Keratinocyte (primary cell): ENCODE data around the gene ADAM30. TPM values are rescaled to one million over a fixed set of nuclear protein-coding genes. Genes with fewer than 3 reads are reported as not detected.

ENCODE experiments used
- DNase-seq: peaks from one replicate; pipeline ENCODE4 v3.0.0-alpha.2; 2011; ENCODE audit warnings: low read depth, missing footprints, low spot score
- FAIRE-seq: peaks from 2 replicates; lab custom pipeline; 2011; peaks lifted over from hg19 to GRCh38; lab: Jason Lieb, UNC
- H2AFZ ChIP-seq: 2 replicates; pipeline ENCODE4 v1.6.0; 2012; ENCODE audit warnings: low read length, control low read depth, inconsistent platforms; ENCODE audit not compliant: control insufficient read depth
- H3K27ac ChIP-seq: 2 replicates; pipeline ENCODE4 v1.5.1; 2011; ENCODE audit warnings: low read length; ENCODE audit not compliant: control insufficient read depth, insufficient read depth
- H3K27me3 ChIP-seq: 3 replicates; pipeline ENCODE4 v1.6.0; 2011; ENCODE audit warnings: low read length; ENCODE audit not compliant: control insufficient read depth, insufficient read depth; ENCODE audit errors: extremely low read depth
- H3K36me3 ChIP-seq, 2 experiments: 2 replicates in 1 of 2; 3 replicates in 1 of 2; pipeline ENCODE4 v1.5.1; 2011; ENCODE audit warnings: low read length in 2 of 2, mild to moderate bottlenecking in 1 of 2; ENCODE audit not compliant: control insufficient read depth in 2 of 2, insufficient read depth in 2 of 2; ENCODE audit errors: extremely low read depth in 1 of 2
- H3K4me1 ChIP-seq: 3 replicates; pipeline ENCODE4 v1.5.1; 2011; ENCODE audit warnings: low read length; ENCODE audit not compliant: control insufficient read depth, insufficient read depth; ENCODE audit errors: extremely low read depth
- H3K4me2 ChIP-seq: 3 replicates; pipeline ENCODE4 v1.6.0; 2011; ENCODE audit warnings: low read depth, low read length; ENCODE audit not compliant: control insufficient read depth, insufficient read depth; ENCODE audit errors: extremely low read depth
- H3K4me3 ChIP-seq, 3 experiments: fragments of 200-600 bp in 1 of 3; sonication (generic) in 1 of 3; 2 replicates in 2 of 3; 3 replicates in 1 of 3; pipeline ENCODE4 v1.5.1; 2011 to 2016; ENCODE audit warnings: low read length in 3 of 3, mild to moderate bottlenecking in 3 of 3, control low read depth in 2 of 3, inconsistent platforms in 1 of 3, low read depth in 1 of 3, mixed read lengths in 1 of 3, mixed run types in 1 of 3, moderate library complexity in 1 of 3; ENCODE audit not compliant: control insufficient read depth in 2 of 3, insufficient read depth in 2 of 3; ENCODE audit errors: extremely low read depth in 1 of 3
- H3K79me2 ChIP-seq: 2 replicates; pipeline ENCODE4 v1.6.0; 2012; ENCODE audit warnings: low read length; ENCODE audit not compliant: control insufficient read depth, insufficient read depth
- H3K9ac ChIP-seq: 3 replicates; pipeline ENCODE4 v1.6.0; 2011; ENCODE audit warnings: low read length; ENCODE audit not compliant: control insufficient read depth, insufficient read depth; ENCODE audit errors: extremely low read depth
- H3K9me1 ChIP-seq: 3 replicates; pipeline ENCODE4 v1.6.0; 2011; ENCODE audit warnings: low read length; ENCODE audit not compliant: control insufficient read depth, insufficient read depth; ENCODE audit errors: extremely low read depth
- H3K9me3 ChIP-seq: 2 replicates; pipeline ENCODE4 v1.5.1; 2012; ENCODE audit warnings: low read depth, low read length; ENCODE audit not compliant: control insufficient read depth
- H4K20me1 ChIP-seq: 3 replicates; pipeline ENCODE4 v1.6.0; 2011; ENCODE audit warnings: low read length; ENCODE audit not compliant: control insufficient read depth, insufficient read depth; ENCODE audit errors: extremely low read depth
- EZH2 ChIP-seq: IDR thresholded peaks from one replicate; pipeline ENCODE4 v1.6.1; 2012; ENCODE audit warnings: inconsistent platforms, mild to moderate bottlenecking, low read length, moderate library complexity
- dilution Hi-C: fragments of 300-500 bp; cut with MboI; formaldehyde crosslinking; loops from one replicate; pipeline ENCODE4 v1.7.0; 2020; ENCODE audit warnings: low sequenced_read_pairs; ENCODE audit not compliant: extremely low pct_ligation_motif_present
- polyA plus RNA-seq, 5 experiments: library from polyadenylated mRNA; depleted of rRNA in 3 of 5; stranded (reverse) in 3 of 5; stranded (forward) in 1 of 5; unstranded in 1 of 5; fragments of >200 nt; gene quantifications; 1 replicate in 1 of 5; 2 replicates in 3 of 5; 3 replicates in 1 of 5; pipeline versions ENCODE4 v1.2.1 to v1.2.3, GENCODE V29; 2011 to 2012; ENCODE audit warnings: missing spikeins in 2 of 5, low read depth in 1 of 5, low replicate concordance in 1 of 5
- TF ChIP-seq, protein P1 (sequence below), 3 experiments: IDR thresholded peaks in 1 of 3; conservative IDR thresholded peaks in 1 of 3; optimal IDR thresholded peaks in 1 of 3; 2 replicates in 2 of 3; 3 replicates in 1 of 3; pipeline versions ENCODE3 to v1.5.1; 2011; ENCODE audit warnings: low read length in 3 of 3, mild to moderate bottlenecking in 3 of 3, moderate library complexity in 2 of 3, control low read depth in 1 of 3, inconsistent platforms in 1 of 3; ENCODE audit not compliant: insufficient read depth in 2 of 3; ENCODE audit errors: extremely low read depth in 1 of 3

Gene ADAM30
- polyA plus RNA-seq, 1 donor (not counting 4 experiments of a cell fraction or from before 2014, with no cell fraction given), result not detected

GRCh38 chr1:119919241-119919640, 22.9 kb upstream of the ADAM30 start:
- Histone ChIP-seq H3K4me2 (no peak overlapping the region), H3K9me3 (no peaks in the 10 kb centered on the region), H3K79me2 (no peaks in the 10 kb centered on the region), H3K9ac (no peak overlapping the region), H3K27ac (no peak overlapping the region), H3K4me1 (peaks cover 10% of the 10 kb centered on the region), H4K20me1 (no peaks in the 10 kb centered on the region), H3K9me1 (no peaks in the 10 kb centered on the region), H3K4me3 (no peak overlapping the region), H2AFZ (no peak overlapping the region), H3K27me3 (no peaks in the 10 kb centered on the region), H3K36me3 (peaks cover 56 to 64% of the 10 kb centered on the region in 2 experiments)
- no peak for DNase-seq
- dilution Hi-C loops, result no loop called here
- FAIRE-seq, result no peak
- TF ChIP-seq, protein P1, sequence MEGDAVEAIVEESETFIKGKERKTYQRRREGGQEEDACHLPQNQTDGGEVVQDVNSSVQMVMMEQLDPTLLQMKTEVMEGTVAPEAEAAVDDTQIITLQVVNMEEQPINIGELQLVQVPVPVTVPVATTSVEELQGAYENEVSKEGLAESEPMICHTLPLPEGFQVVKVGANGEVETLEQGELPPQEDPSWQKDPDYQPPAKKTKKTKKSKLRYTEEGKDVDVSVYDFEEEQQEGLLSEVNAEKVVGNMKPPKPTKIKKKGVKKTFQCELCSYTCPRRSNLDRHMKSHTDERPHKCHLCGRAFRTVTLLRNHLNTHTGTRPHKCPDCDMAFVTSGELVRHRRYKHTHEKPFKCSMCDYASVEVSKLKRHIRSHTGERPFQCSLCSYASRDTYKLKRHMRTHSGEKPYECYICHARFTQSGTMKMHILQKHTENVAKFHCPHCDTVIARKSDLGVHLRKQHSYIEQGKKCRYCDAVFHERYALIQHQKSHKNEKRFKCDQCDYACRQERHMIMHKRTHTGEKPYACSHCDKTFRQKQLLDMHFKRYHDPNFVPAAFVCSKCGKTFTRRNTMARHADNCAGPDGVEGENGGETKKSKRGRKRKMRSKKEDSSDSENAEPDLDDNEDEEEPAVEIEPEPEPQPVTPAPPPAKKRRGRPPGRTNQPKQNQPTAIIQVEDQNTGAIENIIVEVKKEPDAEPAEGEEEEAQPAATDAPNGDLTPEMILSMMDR (optimal IDR thresholded peaks at IDR 0.05 in 1 of 3, IDR thresholded peaks at IDR 0.05 in 1 of 3, conservative IDR thresholded peaks at IDR 0.05 in 1 of 3; ENCODE audit: extremely low read depth in 1 of 3, insufficient read depth in 2 of 3, low read length in 3 of 3), result no peak
- no peak for TF ChIP-seq EZH2

DNA sequence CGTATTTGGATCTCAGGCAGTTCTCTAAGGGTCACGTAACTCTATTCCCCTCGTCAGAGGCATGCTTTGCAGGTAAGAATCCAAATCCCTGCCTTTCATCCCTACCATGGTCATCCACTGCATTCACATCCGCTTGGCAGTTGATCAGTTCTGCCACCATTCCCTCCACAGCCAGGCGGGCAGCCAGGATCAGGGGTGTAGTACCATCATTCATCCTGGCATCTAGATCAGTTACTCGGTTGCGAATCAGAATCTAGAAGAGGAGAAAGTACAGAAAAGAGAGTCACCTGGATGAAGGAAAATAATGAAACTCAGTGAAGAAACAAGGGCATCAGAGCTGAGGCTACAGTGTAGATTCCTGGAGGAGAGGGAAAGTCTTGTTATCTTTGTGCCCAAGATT, 22.0 kb upstream of the ADAM30 start:
- Histone ChIP-seq H3K9ac (no peak overlapping the region), H3K27ac (no peak overlapping the region), H3K4me1 (peaks cover 10% of the 10 kb centered on the region), H3K4me3 (no peak overlapping the region), H3K4me2 (no peak overlapping the region), H3K27me3 (no peaks in the 10 kb centered on the region), H2AFZ (no peak overlapping the region), H4K20me1 (no peaks in the 10 kb centered on the region), H3K79me2 (no peaks in the 10 kb centered on the region), H3K36me3 (peaks cover 56 to 59% of the 10 kb centered on the region in 2 experiments), H3K9me1 (no peaks in the 10 kb centered on the region), H3K9me3 (no peaks in the 10 kb centered on the region)
- TF ChIP-seq EZH2, result no peak
- TF ChIP-seq, protein P1 (optimal IDR thresholded peaks at IDR 0.05 in 1 of 3, IDR thresholded peaks at IDR 0.05 in 1 of 3, conservative IDR thresholded peaks at IDR 0.05 in 1 of 3; ENCODE audit: extremely low read depth in 1 of 3, insufficient read depth in 2 of 3, low read length in 3 of 3), result no peak
- DNase-seq (no peak), FAIRE-seq (no peak)
- dilution Hi-C loops, result no loop called here
